WTC11 (cell line): ENCODE results near the gene ADCYAP1R1. TPM values are rescaled to one million over a fixed set of nuclear protein-coding genes. Genes with fewer than 3 reads are reported as not detected.
"Not testable (repeated sequence)": the region's sequence is repeated elsewhere in the genome, so short reads cannot be mapped to it uniquely, and the experiment has no call there.

Experiments
- ATAC-seq: fragments of 200-7000 bp; cut with Tn5 transposase; 2 replicates; pipeline ENCODE4 v1.10.0; 2021; ENCODE audit warnings: mild to moderate bottlenecking, moderate library complexity
- CTCF ChIA-PET: fragments of 300-600 bp; sonication (Branson Sonifier 250); formaldehyde crosslinking; loops from one replicate; lab custom pipeline; 2021; ENCODE audit warnings: antibody characterized with exemption; lab: Charles Lee
- POLR2A ChIA-PET: fragments of 350-600 bp; sonication (Branson Sonifier 250); formaldehyde crosslinking; loops from one replicate; lab custom pipeline; 2021; ENCODE audit warnings: antibody characterized with exemption; lab: Charles Lee
- DNase-seq: peaks from one replicate; pipeline ENCODE4 v3.0.0; 2021; ENCODE audit warnings: low spot score
- H3K27ac Mint-ChIP-seq: 2 replicates; pipeline ENCODE4 v1.8.0; 2021; ENCODE audit warnings: mixed read lengths
- H3K27me3 Mint-ChIP-seq: 2 replicates; pipeline ENCODE4 v1.8.0; 2021; ENCODE audit warnings: low read depth, mild to moderate bottlenecking, moderate library complexity, mixed read lengths
- H3K36me3 Mint-ChIP-seq: 2 replicates; pipeline ENCODE4 v1.8.0; 2021; ENCODE audit warnings: mixed read lengths
- H3K4me1 Mint-ChIP-seq: 2 replicates; pipeline ENCODE4 v1.8.0; 2022; ENCODE audit warnings: mixed read lengths
- H3K4me3 Mint-ChIP-seq: 2 replicates; pipeline ENCODE4 v1.8.0; 2021; ENCODE audit warnings: mild to moderate bottlenecking, moderate library complexity, mixed read lengths
- H3K9me3 Mint-ChIP-seq: 2 replicates; pipeline ENCODE4 v1.8.0; 2021; ENCODE audit warnings: mixed read lengths
- CREM ChIP-seq: sonication (generic); formaldehyde crosslinking; IDR thresholded peaks from 2 replicates; pipeline ENCODE4 v1.8.1; 2022; ENCODE audit warnings: mild to moderate bottlenecking, missing genetic modification reagents, moderate library complexity
- ELF4 ChIP-seq: sonication (generic); formaldehyde crosslinking; IDR thresholded peaks from 2 replicates; pipeline ENCODE4 v1.8.1; 2022; ENCODE audit warnings: low read depth, mild to moderate bottlenecking, moderate library complexity, missing genetic modification reagents
- EMX1 ChIP-seq: fragments of 250-450 bp; sonication (Bioruptor Pico); IDR thresholded peaks from 2 replicates; pipeline ENCODE4 v1.8.0; 2021; ENCODE audit warnings: mild to moderate bottlenecking
- FOXK1 ChIP-seq: sonication (generic); formaldehyde crosslinking; IDR thresholded peaks from 2 replicates; pipeline ENCODE4 v1.8.0; 2022; ENCODE audit warnings: mild to moderate bottlenecking, moderate library complexity, missing genetic modification reagents
- FOXP1 ChIP-seq: sonication (generic); formaldehyde crosslinking; IDR thresholded peaks from 2 replicates; pipeline ENCODE4 v1.8.0; 2022; ENCODE audit warnings: missing genetic modification reagents, mild to moderate bottlenecking, moderate library complexity, borderline replicate concordance
- GRHL2 ChIP-seq: fragments of 250-450 bp; sonication (Bioruptor Pico); IDR thresholded peaks from 2 replicates; pipeline ENCODE4 v1.8.0; 2022; ENCODE audit warnings: mild to moderate bottlenecking, moderate library complexity; ENCODE audit not compliant: insufficient replicate concordance, severe bottlenecking
- IRF2 ChIP-seq: sonication (generic); formaldehyde crosslinking; IDR thresholded peaks from 2 replicates; pipeline ENCODE4 v1.8.0; 2022; ENCODE audit warnings: low read depth, missing genetic modification reagents, borderline replicate concordance
- MXD4 ChIP-seq: fragments of 250-450 bp; sonication (Bioruptor Pico); IDR thresholded peaks from 2 replicates; pipeline ENCODE4 v1.8.0; 2021; ENCODE audit warnings: mild to moderate bottlenecking, moderate library complexity, borderline replicate concordance
- NFE2L1 ChIP-seq: sonication (generic); formaldehyde crosslinking; IDR thresholded peaks from 2 replicates; pipeline ENCODE4 v1.8.1; 2023; ENCODE audit warnings: missing genetic modification reagents
- NR3C1 ChIP-seq: sonication (generic); formaldehyde crosslinking; conservative IDR thresholded peaks from 2 replicates; pipeline ENCODE4 v1.8.1; 2023; ENCODE audit warnings: low read depth, mild to moderate bottlenecking, missing genetic modification reagents
- TEAD1 ChIP-seq: sonication (generic); formaldehyde crosslinking; IDR thresholded peaks from 2 replicates; pipeline ENCODE4 v1.8.0; 2022; ENCODE audit warnings: mild to moderate bottlenecking, missing genetic modification reagents
- TP53 ChIP-seq: sonication (generic); formaldehyde crosslinking; IDR thresholded peaks from 2 replicates; pipeline ENCODE4 v1.8.1; 2023; ENCODE audit warnings: mild to moderate bottlenecking, missing genetic modification reagents
- ZNF121 ChIP-seq: sonication (generic); formaldehyde crosslinking; IDR thresholded peaks from 2 replicates; pipeline ENCODE4 v1.8.0; 2023; ENCODE audit warnings: missing genetic modification reagents
- ZNF232 ChIP-seq: sonication (generic); formaldehyde crosslinking; IDR thresholded peaks from 2 replicates; pipeline ENCODE4 v1.8.0; 2022; ENCODE audit warnings: mild to moderate bottlenecking, missing genetic modification reagents
- ZNF416 ChIP-seq: fragments of 250-450 bp; sonication (Bioruptor Pico); IDR thresholded peaks from 2 replicates; pipeline ENCODE4 v1.9.0; 2021; ENCODE audit warnings: mild to moderate bottlenecking, inconsistent platforms
- total RNA-seq: library from RNA; stranded (reverse); gene quantifications from 3 replicates; pipeline ENCODE4 v1.2.3, GENCODE V29; 2021
- TF ChIP-seq, protein P1 (sequence below): sonication (generic); formaldehyde crosslinking; IDR thresholded peaks from 2 replicates; pipeline ENCODE4 v1.8.1; 2023; ENCODE audit warnings: mild to moderate bottlenecking, missing genetic modification reagents
- TF ChIP-seq, protein P2 (sequence below): fragments of 250-450 bp; sonication (Bioruptor Pico); IDR thresholded peaks from 2 replicates; pipeline ENCODE4 v1.9.0; 2021; ENCODE audit warnings: mild to moderate bottlenecking
- TF ChIP-seq, protein P3 (sequence below): sonication (generic); formaldehyde crosslinking; IDR thresholded peaks from 2 replicates; pipeline ENCODE4 v1.8.0; 2022; ENCODE audit warnings: missing genetic modification reagents
- TF ChIP-seq, protein P4 (sequence below): sonication (generic); formaldehyde crosslinking; IDR thresholded peaks from 2 replicates; pipeline ENCODE4 v1.8.1; 2023; ENCODE audit warnings: mild to moderate bottlenecking, missing genetic modification reagents
- TF ChIP-seq, protein P5 (sequence below): sonication (generic); formaldehyde crosslinking; IDR thresholded peaks from 2 replicates; pipeline ENCODE4 v1.8.0; 2022; ENCODE audit warnings: mild to moderate bottlenecking, missing genetic modification reagents

ADCYAP1R1 gene
- total RNA-seq, 1 experiment from 2014 or later = 9.9 TPM

DNA sequence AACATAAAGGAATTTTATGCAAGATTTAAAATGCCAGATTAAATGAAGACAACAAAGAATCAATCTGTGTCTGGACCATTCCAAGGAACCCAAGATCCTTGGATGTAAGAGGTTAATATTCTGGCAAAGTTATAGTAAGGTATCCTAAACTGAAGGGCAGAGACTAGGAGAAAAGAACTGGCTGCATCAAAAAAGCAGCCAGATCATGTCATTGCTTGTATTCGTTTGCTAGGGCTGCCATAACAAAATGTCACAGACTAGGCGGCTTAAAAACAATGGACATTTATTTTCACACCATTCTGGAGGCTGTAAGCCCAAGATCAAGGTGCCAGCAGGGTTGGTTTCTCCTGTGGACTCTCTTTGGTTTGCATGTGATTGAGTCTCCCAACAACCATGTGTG lies 99.7 kb downstream of the ADCYAP1R1 start:
- Mint-ChIP-seq H3K27me3 (peaks cover 3% of the 10 kb centered on the region), H3K4me3 (no peak overlapping the region), H3K36me3 (peaks cover 7% of the 10 kb centered on the region), H3K4me1 (no peaks in the 10 kb centered on the region), H3K27ac (no peak overlapping the region), H3K9me3 (peaks cover 35% of the 10 kb centered on the region)
- no peak for ATAC-seq
- CTCF ChIA-PET = no interaction called here
- DNase-seq = no peak
- POLR2A ChIA-PET = no interaction called here
- no peak for TF ChIP-seq IRF2 (CRISPR knock-in tag)
- TF ChIP-seq, protein P1, sequence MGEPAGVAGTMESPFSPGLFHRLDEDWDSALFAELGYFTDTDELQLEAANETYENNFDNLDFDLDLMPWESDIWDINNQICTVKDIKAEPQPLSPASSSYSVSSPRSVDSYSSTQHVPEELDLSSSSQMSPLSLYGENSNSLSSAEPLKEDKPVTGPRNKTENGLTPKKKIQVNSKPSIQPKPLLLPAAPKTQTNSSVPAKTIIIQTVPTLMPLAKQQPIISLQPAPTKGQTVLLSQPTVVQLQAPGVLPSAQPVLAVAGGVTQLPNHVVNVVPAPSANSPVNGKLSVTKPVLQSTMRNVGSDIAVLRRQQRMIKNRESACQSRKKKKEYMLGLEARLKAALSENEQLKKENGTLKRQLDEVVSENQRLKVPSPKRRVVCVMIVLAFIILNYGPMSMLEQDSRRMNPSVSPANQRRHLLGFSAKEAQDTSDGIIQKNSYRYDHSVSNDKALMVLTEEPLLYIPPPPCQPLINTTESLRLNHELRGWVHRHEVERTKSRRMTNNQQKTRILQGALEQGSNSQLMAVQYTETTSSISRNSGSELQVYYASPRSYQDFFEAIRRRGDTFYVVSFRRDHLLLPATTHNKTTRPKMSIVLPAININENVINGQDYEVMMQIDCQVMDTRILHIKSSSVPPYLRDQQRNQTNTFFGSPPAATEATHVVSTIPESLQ = no peak
- no peak for TF ChIP-seq ZNF416 (CRISPR knock-in tag)
- TF ChIP-seq EMX1 (CRISPR knock-in tag) = no peak
- TF ChIP-seq ZNF232 (CRISPR knock-in tag) = no peak
- no peak for TF ChIP-seq ZNF121 (CRISPR knock-in tag)
- TF ChIP-seq, protein P2, sequence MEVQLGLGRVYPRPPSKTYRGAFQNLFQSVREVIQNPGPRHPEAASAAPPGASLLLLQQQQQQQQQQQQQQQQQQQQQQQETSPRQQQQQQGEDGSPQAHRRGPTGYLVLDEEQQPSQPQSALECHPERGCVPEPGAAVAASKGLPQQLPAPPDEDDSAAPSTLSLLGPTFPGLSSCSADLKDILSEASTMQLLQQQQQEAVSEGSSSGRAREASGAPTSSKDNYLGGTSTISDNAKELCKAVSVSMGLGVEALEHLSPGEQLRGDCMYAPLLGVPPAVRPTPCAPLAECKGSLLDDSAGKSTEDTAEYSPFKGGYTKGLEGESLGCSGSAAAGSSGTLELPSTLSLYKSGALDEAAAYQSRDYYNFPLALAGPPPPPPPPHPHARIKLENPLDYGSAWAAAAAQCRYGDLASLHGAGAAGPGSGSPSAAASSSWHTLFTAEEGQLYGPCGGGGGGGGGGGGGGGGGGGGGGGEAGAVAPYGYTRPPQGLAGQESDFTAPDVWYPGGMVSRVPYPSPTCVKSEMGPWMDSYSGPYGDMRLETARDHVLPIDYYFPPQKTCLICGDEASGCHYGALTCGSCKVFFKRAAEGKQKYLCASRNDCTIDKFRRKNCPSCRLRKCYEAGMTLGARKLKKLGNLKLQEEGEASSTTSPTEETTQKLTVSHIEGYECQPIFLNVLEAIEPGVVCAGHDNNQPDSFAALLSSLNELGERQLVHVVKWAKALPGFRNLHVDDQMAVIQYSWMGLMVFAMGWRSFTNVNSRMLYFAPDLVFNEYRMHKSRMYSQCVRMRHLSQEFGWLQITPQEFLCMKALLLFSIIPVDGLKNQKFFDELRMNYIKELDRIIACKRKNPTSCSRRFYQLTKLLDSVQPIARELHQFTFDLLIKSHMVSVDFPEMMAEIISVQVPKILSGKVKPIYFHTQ (CRISPR knock-in tag) = no peak

DNA sequence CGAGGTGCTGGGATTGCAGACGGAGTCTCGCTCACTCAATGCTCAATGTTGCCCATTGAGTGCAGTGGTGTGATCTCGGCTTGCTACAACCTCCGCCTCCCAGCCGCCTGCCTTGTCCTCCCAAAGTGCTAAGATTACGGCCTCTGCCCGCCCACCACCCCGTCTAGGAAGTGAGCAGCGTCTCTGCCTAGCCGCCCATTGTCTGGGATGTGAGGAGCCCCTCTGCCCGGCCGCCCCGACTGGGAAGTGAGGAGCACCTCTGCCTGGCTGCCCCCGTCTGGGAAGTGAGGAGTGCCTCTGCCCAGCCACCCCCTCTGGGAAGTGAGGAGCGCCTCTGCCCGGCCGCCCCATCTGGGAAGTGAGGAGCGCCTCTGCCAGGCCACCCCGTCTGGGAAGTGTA lies 101.2 kb downstream of the ADCYAP1R1 start:
- ATAC-seq, CTCF ChIA-PET, H3K36me3 Mint-ChIP-seq, H3K4me1 Mint-ChIP-seq, H3K27me3 Mint-ChIP-seq, DNase-seq, H3K27ac Mint-ChIP-seq, H3K4me3 Mint-ChIP-seq, POLR2A ChIA-PET: not testable (repeated sequence)
- H3K9me3 Mint-ChIP-seq = peaks cover 37% of the 10 kb centered on the region

DNA sequence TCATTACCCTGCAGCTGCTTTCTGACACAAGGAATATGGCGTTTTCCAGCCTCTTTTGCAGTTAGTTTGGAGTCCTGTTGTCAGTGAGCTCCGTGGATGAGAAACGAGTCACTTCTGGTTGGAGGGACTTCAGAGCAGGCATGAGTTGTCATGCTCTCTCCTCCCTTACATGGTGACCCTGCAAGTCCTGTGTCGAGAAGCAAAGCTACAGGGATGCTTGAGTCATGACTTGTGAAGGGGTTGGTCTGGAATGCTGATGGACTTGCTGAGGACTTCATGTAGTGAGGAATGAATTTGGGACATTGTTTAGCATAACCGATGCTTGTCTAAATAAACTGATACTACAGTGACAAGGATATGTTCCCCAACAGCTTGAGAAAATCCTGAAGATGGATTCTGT lies 108.8 kb downstream of the ADCYAP1R1 start:
- H3K36me3 Mint-ChIP-seq = no peaks in the 10 kb centered on the region
- ATAC-seq (no peak), DNase-seq (no peak)
- no peak overlapping the region for H3K4me3 Mint-ChIP-seq
- ChIA-PET POLR2A (no interaction called here), CTCF (interaction anchor here (1.3 kb wide), 1 partner anchor 15 kb away, joined by 3 read pairs; no protein-coding TSS in a partner anchor)
- no peaks in the 10 kb centered on the region for H3K27me3 Mint-ChIP-seq
- H3K9me3 Mint-ChIP-seq = peaks cover 7% of the 10 kb centered on the region
- no peak overlapping the region for H3K27ac Mint-ChIP-seq
- TF ChIP-seq MXD4 (CRISPR knock-in tag) (no peak), GRHL2 (CRISPR knock-in tag) (no peak), NFE2L1 (CRISPR knock-in tag) (no peak), TP53 (CRISPR knock-in tag) (no peak), ELF4 (CRISPR knock-in tag) (no peak), FOXP1 (CRISPR knock-in tag) (no peak), IRF2 (CRISPR knock-in tag) (no peak), ZNF232 (CRISPR knock-in tag) (no peak), TEAD1 (CRISPR knock-in tag) (no peak), FOXK1 (no peak), NR3C1 (no peak), CREM (CRISPR knock-in tag) (no peak)
- TF ChIP-seq, protein P3, sequence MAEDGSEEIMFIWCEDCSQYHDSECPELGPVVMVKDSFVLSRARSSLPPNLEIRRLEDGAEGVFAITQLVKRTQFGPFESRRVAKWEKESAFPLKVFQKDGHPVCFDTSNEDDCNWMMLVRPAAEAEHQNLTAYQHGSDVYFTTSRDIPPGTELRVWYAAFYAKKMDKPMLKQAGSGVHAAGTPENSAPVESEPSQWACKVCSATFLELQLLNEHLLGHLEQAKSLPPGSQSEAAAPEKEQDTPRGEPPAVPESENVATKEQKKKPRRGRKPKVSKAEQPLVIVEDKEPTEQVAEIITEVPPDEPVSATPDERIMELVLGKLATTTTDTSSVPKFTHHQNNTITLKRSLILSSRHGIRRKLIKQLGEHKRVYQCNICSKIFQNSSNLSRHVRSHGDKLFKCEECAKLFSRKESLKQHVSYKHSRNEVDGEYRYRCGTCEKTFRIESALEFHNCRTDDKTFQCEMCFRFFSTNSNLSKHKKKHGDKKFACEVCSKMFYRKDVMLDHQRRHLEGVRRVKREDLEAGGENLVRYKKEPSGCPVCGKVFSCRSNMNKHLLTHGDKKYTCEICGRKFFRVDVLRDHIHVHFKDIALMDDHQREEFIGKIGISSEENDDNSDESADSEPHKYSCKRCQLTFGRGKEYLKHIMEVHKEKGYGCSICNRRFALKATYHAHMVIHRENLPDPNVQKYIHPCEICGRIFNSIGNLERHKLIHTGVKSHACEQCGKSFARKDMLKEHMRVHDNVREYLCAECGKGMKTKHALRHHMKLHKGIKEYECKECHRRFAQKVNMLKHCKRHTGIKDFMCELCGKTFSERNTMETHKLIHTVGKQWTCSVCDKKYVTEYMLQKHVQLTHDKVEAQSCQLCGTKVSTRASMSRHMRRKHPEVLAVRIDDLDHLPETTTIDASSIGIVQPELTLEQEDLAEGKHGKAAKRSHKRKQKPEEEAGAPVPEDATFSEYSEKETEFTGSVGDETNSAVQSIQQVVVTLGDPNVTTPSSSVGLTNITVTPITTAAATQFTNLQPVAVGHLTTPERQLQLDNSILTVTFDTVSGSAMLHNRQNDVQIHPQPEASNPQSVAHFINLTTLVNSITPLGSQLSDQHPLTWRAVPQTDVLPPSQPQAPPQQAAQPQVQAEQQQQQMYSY = no peak
- TF ChIP-seq, protein P4, sequence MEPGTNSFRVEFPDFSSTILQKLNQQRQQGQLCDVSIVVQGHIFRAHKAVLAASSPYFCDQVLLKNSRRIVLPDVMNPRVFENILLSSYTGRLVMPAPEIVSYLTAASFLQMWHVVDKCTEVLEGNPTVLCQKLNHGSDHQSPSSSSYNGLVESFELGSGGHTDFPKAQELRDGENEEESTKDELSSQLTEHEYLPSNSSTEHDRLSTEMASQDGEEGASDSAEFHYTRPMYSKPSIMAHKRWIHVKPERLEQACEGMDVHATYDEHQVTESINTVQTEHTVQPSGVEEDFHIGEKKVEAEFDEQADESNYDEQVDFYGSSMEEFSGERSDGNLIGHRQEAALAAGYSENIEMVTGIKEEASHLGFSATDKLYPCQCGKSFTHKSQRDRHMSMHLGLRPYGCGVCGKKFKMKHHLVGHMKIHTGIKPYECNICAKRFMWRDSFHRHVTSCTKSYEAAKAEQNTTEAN (CRISPR knock-in tag) = no peak
- TF ChIP-seq, protein P5, sequence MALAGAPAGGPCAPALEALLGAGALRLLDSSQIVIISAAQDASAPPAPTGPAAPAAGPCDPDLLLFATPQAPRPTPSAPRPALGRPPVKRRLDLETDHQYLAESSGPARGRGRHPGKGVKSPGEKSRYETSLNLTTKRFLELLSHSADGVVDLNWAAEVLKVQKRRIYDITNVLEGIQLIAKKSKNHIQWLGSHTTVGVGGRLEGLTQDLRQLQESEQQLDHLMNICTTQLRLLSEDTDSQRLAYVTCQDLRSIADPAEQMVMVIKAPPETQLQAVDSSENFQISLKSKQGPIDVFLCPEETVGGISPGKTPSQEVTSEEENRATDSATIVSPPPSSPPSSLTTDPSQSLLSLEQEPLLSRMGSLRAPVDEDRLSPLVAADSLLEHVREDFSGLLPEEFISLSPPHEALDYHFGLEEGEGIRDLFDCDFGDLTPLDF (CRISPR knock-in tag) = no peak
- H3K4me1 Mint-ChIP-seq = peaks cover 5% of the 10 kb centered on the region
